Astrocyte of the hippocampus (primary cell): ENCODE results near the gene CD300C.
"Not testable (repeated sequence)": the region's sequence is repeated elsewhere in the genome, so short reads cannot be mapped to it uniquely, and the experiment has no call there.

Experiments used
- DNase-seq: peaks from one replicate; pipeline ENCODE4 v3.0.0; 2011; ENCODE audit warnings: low read depth, low spot score

The CD300C gene

GRCh38 chr17:74563358-74563757 lies 17.4 kb upstream of the CD300C start:
- DNase-seq, result no peak

DNA sequence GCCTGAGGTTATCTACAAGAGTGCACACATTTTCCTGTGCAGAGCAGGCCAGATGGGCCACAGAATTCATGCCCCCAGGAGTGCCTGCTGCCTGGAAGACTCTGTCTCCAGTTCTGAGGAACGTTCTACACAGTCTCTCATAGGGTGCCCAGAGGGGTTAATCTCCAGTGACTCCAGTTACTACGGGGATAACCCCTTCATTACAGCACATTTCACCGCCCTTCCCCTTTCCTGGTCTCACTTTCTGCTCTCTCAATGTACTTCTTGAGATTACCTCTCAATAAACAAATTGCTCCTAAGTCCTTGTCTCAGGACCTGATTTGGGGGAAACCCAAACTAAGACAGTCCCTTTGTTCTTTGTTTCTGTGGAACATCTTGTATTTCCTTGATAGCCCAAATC lies 15.7 kb upstream of the CD300C start:
- no peak for DNase-seq

- no peak for DNase-seq
Observed at GRCh38 chr17:74558882-74559519, 13.1 kb upstream of the CD300C start.

GRCh38 chr17:74558402-74558801 lies 12.5 kb upstream of the CD300C start:
- DNase-seq, result not testable (repeated sequence)

GRCh38 chr17:74555427-74555940 lies 9.6 kb upstream of the CD300C start:
- no peak for DNase-seq

GRCh38 chr17:74554909-74555308 lies 9.0 kb upstream of the CD300C start:
- DNase-seq, result no peak

GRCh38 chr17:74552037-74552436 lies 6.1 kb upstream of the CD300C start:
- no peak for DNase-seq

DNA sequence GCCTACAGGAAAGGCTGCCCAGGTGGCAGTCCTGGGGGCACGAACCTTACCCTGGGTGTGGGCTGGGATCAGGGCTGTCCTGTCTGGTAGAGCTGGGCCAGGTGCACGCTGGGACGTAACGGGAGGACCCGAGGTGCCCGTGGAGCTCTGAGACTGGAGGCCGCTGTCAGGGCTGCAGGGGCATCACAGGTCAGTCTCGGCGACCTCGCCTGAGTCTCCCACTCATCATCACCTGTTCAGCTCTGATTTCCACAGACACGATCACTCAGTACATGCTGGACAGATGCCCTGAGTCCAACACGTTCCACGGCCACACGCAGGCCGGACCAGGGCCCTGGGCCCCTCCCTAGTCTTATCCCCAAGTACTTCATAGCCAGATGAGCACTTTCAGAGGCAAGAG lies 4.7 kb upstream of the CD300C start:
- DNase-seq, result no peak

- no peak for DNase-seq
Observed at GRCh38 chr17:74549343-74549742, 3.4 kb upstream of the CD300C start.

GRCh38 chr17:74547736-74548135 lies 1.8 kb upstream of the CD300C start:
- DNase-seq, result no peak

GRCh38 chr17:74547264-74547663 lies 1.3 kb upstream of the CD300C start:
- no peak for DNase-seq

GRCh38 chr17:74546586-74546985 lies 671 bp upstream of the CD300C start:
- DNase-seq, result no peak

- no peak for DNase-seq
Observed at GRCh38 chr17:74544991-74545842, 698 bp downstream of the CD300C start.

DNA sequence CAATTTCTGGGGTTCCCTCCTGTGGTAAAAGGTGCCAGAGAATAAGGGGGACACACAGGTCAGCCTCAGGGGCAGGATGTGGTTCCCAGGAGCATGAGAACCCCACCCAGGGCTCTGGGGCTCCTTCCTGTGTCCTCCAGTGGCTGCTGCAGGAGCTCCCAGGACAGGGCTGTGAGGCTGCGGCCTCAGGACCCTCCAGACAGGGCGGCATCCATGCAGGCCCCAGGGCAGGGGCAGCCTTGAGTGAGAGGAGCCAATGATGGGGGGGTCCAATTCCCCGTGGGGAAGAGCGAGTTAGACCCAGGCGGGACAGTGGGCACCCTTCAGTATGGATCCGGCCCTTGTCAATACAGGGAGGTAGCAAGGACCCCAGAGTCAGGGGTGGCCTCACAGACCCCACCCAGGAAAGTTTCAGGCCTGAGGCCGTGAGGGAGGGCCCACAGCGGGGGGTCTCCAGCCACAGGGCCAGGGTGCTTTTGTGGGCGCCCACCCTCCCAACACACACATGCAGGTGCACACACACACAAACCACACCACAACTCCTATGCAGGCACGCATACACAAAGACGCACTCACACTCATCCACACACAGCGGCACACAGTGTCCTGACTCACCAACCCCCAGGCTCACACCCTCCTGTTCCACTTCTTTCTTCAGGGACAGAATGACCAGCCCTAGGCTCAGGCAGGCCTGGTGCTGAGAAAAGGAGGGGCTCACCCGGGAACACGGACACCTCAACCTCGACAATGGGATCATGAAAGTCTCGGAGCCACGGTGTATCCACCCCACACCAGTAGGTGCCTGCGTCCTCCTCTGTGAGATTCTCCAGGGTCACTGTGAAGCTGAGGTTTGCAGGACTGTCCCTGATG lies 1.8 kb downstream of the CD300C start:
- DNase-seq, result no peak

GRCh38 chr17:74543406-74543805 lies 2.5 kb downstream of the CD300C start:
- no peak for DNase-seq

- no peak for DNase-seq
Observed at GRCh38 chr17:74542727-74543383, 3.1 kb downstream of the CD300C start.

GRCh38 chr17:74542166-74542565 lies 3.7 kb downstream of the CD300C start:
- DNase-seq, result no peak

DNA sequence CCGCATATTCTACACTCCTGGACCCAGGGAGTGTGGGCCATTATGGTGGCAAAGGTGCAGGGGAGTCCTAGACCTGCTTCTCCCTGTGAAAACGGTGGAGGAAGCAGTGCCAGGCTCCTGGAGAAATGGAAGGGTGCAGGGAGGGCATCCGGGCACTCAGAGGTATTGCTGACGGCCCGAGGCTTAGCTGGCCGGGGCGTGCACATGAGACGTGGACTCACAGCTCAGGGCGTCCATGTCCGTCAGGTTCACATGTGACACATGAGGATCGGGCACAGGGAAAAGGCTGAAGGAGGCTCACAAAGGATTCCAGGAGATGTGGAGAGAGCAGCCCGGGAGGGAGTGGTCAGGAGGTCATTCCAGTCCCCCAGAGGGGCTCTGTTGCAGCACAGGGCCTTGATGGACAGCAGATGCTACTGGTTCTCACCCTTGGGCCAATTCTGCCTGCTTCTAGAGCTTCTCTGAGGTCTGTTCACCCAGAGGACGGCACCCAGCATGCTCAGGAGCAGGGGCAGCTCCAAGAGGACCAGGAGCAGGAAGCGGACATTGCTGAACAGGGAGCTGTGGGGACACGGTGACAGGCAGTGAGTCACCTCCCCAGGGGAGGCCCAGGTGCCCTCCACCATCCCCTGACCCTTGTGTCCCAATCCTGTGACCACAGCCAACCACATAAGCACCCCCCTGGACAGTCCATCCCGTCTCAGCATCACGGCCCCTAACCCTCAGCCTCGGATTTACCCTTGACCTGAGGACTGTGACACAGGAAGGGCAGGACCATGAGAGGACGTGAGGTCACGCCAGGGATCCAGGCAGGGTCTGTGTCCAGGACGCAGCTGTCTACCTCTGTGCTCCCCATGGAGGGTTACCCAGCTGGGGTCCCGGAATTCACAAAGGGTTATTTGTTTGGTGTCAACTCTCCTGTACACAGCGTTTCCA lies 4.5 kb downstream of the CD300C start:
- DNase-seq, result no peak

DNA sequence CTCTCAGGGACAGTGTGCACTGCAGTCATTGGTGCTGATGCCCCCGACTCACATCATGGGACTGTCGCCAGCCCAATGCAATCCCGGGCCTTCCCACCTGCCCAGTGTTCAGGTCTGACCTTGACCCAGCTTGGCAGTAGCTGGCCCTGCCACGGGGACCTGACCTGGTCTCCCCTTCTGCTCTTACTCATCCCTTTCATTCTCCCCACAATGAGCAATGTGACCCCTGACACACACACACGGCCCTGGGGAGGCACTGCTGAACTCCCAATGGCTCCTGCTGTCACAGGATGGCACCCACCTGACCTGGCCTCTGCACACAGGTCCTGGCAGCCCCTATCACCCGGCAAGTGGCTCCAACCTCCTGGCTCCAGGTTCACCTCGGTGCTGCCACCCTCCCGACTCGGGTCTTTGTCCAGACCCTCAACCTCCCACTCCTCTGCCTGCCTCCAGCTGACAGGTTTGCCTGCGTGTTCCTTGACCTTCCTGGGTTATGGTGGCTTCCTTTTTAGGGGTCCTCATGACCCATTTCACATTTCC lies 6.6 kb downstream of the CD300C start:
- DNase-seq, result no peak

GRCh38 chr17:74536890-74537289 lies 9.0 kb downstream of the CD300C start:
- no peak for DNase-seq
